ENCODE results near the gene GLRX5.

The GLRX5 gene

GRCh38 chr14:95518045-95518751 lies 16.7 kb upstream of the GLRX5 start:
- no peak overlapping the region for H3K27ac ChIP-seq (ENCODE audit: low read depth, low read length)

GRCh38 chr14:95519699-95520098 lies 15.2 kb upstream of the GLRX5 start:
- Histone ChIP-seq H3K4me3 (ENCODE audit: insufficient read depth, low read length, poor library complexity, severe bottlenecking) (no peak overlapping the region), H3K4me2 (ENCODE audit: low read depth, low read length, poor library complexity, severe bottlenecking) (no peak overlapping the region), H3K79me2 (ENCODE audit: insufficient read depth, low read length) (no peaks in the 10 kb centered on the region), H3F3A (ENCODE audit: insufficient read depth) (no peaks in the 10 kb centered on the region), H3K9ac (ENCODE audit: low read length) (no peak overlapping the region), H3K27me3 (ENCODE audit: low read length) (no peaks in the 10 kb centered on the region), H3K9me3 (ENCODE audit: insufficient read depth, low read length) (no peaks in the 10 kb centered on the region), H3K9me2 (replicated peaks; ENCODE audit: insufficient read depth, low read length) (no peaks in the 10 kb centered on the region), H3K36me3 (ENCODE audit: low read length) (no peaks in the 10 kb centered on the region), H4K20me1 (ENCODE audit: low read depth, low read length) (no peaks in the 10 kb centered on the region), H2AFZ (ENCODE audit: low read depth, low read length, severe bottlenecking) (no peak overlapping the region), H3K27ac (ENCODE audit: low read depth, low read length) (no peak overlapping the region)
- TF ChIP-seq CTCF (IDR thresholded peaks at IDR 0.05; ENCODE audit: insufficient read depth, low read length, poor library complexity, severe bottlenecking) (no peak), EZH2phosphoT487 (conservative IDR thresholded peaks at IDR 0.05; ENCODE audit: low read length) (no peak)

More at GRCh38 chr14:95518045-95518751, 16.7 kb upstream of the GLRX5 start:
- no peaks in the 10 kb centered on the region for H3K79me2 ChIP-seq (ENCODE audit: insufficient read depth, low read length)
- H3K9me2 ChIP-seq (replicated peaks; ENCODE audit: insufficient read depth, low read length) = no peaks in the 10 kb centered on the region
- no peak overlapping the region for H2AFZ ChIP-seq (ENCODE audit: low read depth, low read length, severe bottlenecking)
- H3K4me2 ChIP-seq (ENCODE audit: low read depth, low read length, poor library complexity, severe bottlenecking) = no peak overlapping the region
- no peaks in the 10 kb centered on the region for H3K9me3 ChIP-seq (ENCODE audit: insufficient read depth, low read length)
- H3F3A ChIP-seq (ENCODE audit: insufficient read depth) = no peaks in the 10 kb centered on the region
- no peaks in the 10 kb centered on the region for H4K20me1 ChIP-seq (ENCODE audit: low read depth, low read length)
- TF ChIP-seq EZH2phosphoT487 (conservative IDR thresholded peaks at IDR 0.05; ENCODE audit: low read length) (no peak), CTCF (IDR thresholded peaks at IDR 0.05; ENCODE audit: insufficient read depth, low read length, poor library complexity, severe bottlenecking) (no peak)
- no peaks in the 10 kb centered on the region for H3K36me3 ChIP-seq (ENCODE audit: low read length)
- H3K9ac ChIP-seq (ENCODE audit: low read length) = no peak overlapping the region
- no peak overlapping the region for H3K4me3 ChIP-seq (ENCODE audit: insufficient read depth, low read length, poor library complexity, severe bottlenecking)
- H3K27me3 ChIP-seq (ENCODE audit: low read length) = no peaks in the 10 kb centered on the region

GRCh38 chr14:95520346-95520745 lies 14.5 kb upstream of the GLRX5 start:
- TF ChIP-seq EZH2phosphoT487 (conservative IDR thresholded peaks at IDR 0.05; ENCODE audit: low read length) (no peak), CTCF (IDR thresholded peaks at IDR 0.05; ENCODE audit: insufficient read depth, low read length, poor library complexity, severe bottlenecking) (no peak)
- Histone ChIP-seq H3K9me3 (ENCODE audit: insufficient read depth, low read length) (no peaks in the 10 kb centered on the region), H3K27me3 (ENCODE audit: low read length) (no peaks in the 10 kb centered on the region), H3K79me2 (ENCODE audit: insufficient read depth, low read length) (no peaks in the 10 kb centered on the region), H3K4me3 (ENCODE audit: insufficient read depth, low read length, poor library complexity, severe bottlenecking) (no peak overlapping the region), H3K9ac (ENCODE audit: low read length) (no peak overlapping the region), H3K27ac (ENCODE audit: low read depth, low read length) (no peak overlapping the region), H3K9me2 (replicated peaks; ENCODE audit: insufficient read depth, low read length) (no peaks in the 10 kb centered on the region), H2AFZ (ENCODE audit: low read depth, low read length, severe bottlenecking) (no peak overlapping the region), H3K36me3 (ENCODE audit: low read length) (no peaks in the 10 kb centered on the region), H3K4me2 (ENCODE audit: low read depth, low read length, poor library complexity, severe bottlenecking) (no peak overlapping the region), H4K20me1 (ENCODE audit: low read depth, low read length) (no peaks in the 10 kb centered on the region), H3F3A (ENCODE audit: insufficient read depth) (no peaks in the 10 kb centered on the region)
